HepG2 (cell line): ENCODE results near the gene FAM174C. TPM values are rescaled to one million over a fixed set of nuclear protein-coding genes. Genes with fewer than 3 reads are reported as not detected.

Source experiments
- CENPT ChIP-seq: sonication (generic); formaldehyde crosslinking; IDR thresholded peaks from 2 replicates; pipeline ENCODE4 v1.8.0; 2022; ENCODE audit warnings: low read depth, mild to moderate bottlenecking, moderate library complexity, missing genetic modification reagents
- FOXM1 ChIP-seq: sonication (generic); formaldehyde crosslinking; IDR thresholded peaks from 2 replicates; pipeline ENCODE4 v1.5.0; 2020; ENCODE audit warnings: missing genetic modification reagents
- HOXA3 ChIP-seq: sonication (generic); formaldehyde crosslinking; IDR thresholded peaks from 2 replicates; pipeline ENCODE4 v1.5.0; 2020; ENCODE audit warnings: missing genetic modification reagents
- KDM2A ChIP-seq: sonication (generic); formaldehyde crosslinking; IDR thresholded peaks from 2 replicates; pipeline ENCODE4 v1.4.0; 2020; ENCODE audit warnings: low read depth, missing genetic modification reagents, borderline replicate concordance
- KLF12 ChIP-seq: sonication (generic); formaldehyde crosslinking; IDR thresholded peaks from 2 replicates; pipeline ENCODE4 v1.4.0; 2020; ENCODE audit warnings: missing genetic modification reagents, borderline replicate concordance
- KLF16 ChIP-seq, 2 experiments: sonication (generic) in 1 of 2; formaldehyde crosslinking in 1 of 2; IDR thresholded peaks; 2 replicates each; pipeline versions ENCODE4 v1.6.1 to v1.8.0; 2016 to 2023; ENCODE audit warnings: missing genetic modification reagents in 2 of 2, missing compliant biosample characterization in 1 of 2
- KMT2B ChIP-seq: IDR thresholded peaks from 2 replicates; pipeline ENCODE4 v1.6.1; 2016; ENCODE audit warnings: missing genetic modification reagents, missing compliant biosample characterization
- MAX ChIP-seq: IDR thresholded peaks from 2 replicates; pipeline ENCODE4 v1.6.1; 2012; ENCODE audit warnings: inconsistent platforms
- MTA1 ChIP-seq: sonication (generic); formaldehyde crosslinking; IDR thresholded peaks from 2 replicates; pipeline ENCODE4 v1.4.0; 2020; ENCODE audit warnings: missing genetic modification reagents, mild to moderate bottlenecking, borderline replicate concordance
- NBN ChIP-seq: fragments of 450-650 bp; conservative IDR thresholded peaks from 2 replicates; pipeline ENCODE4 v1.6.1; 2017
- NFE2L2 ChIP-seq: fragments of 150-350 bp; IDR thresholded peaks from 2 replicates; pipeline ENCODE4 v1.6.1; 2014; ENCODE audit warnings: low read length
- SP5 ChIP-seq: IDR thresholded peaks from 2 replicates; pipeline ENCODE4 v1.6.1; 2016; ENCODE audit warnings: low read depth, borderline replicate concordance
- TFAP4 ChIP-seq: sonication (generic); IDR thresholded peaks from 2 replicates; pipeline ENCODE4 v1.6.1; 2016; ENCODE audit warnings: low read depth, borderline replicate concordance
- YY1 ChIP-seq: IDR thresholded peaks from 2 replicates; pipeline ENCODE4 v1.6.1; 2011; ENCODE audit warnings: low read length, low read depth, moderate library complexity, mild to moderate bottlenecking; ENCODE audit not compliant: insufficient read depth, insufficient replicate concordance
- ZNF335 ChIP-seq: sonication (generic); formaldehyde crosslinking; IDR thresholded peaks from 2 replicates; pipeline ENCODE4 v1.4.0; 2020; ENCODE audit warnings: missing genetic modification reagents
- ZNF790 ChIP-seq: sonication (generic); formaldehyde crosslinking; IDR thresholded peaks from 2 replicates; pipeline ENCODE4 v1.8.0; 2022; ENCODE audit warnings: missing genetic modification reagents, mild to moderate bottlenecking, borderline replicate concordance
- ZNF83 ChIP-seq: sonication (generic); formaldehyde crosslinking; IDR thresholded peaks from 2 replicates; pipeline ENCODE4 v1.4.0; 2020; ENCODE audit warnings: missing genetic modification reagents, mild to moderate bottlenecking, borderline replicate concordance
- ZNF883 ChIP-seq: sonication (generic); formaldehyde crosslinking; IDR thresholded peaks from 2 replicates; pipeline ENCODE4 v1.5.1; 2020; ENCODE audit warnings: mild to moderate bottlenecking, missing genetic modification reagents; ENCODE audit errors: not compliant biosample characterization
- ZZZ3 ChIP-seq: sonication (generic); formaldehyde crosslinking; IDR thresholded peaks from 2 replicates; pipeline ENCODE4 v1.4.0; 2020; ENCODE audit warnings: missing genetic modification reagents, mild to moderate bottlenecking, borderline replicate concordance
- polyA plus RNA-seq, 8 experiments: library from polyadenylated mRNA; depleted of rRNA in 3 of 8; stranded (reverse) in 7 of 8; unstranded in 1 of 8; fragments of >200 nt; fragmentation: Illumina TruSeq in 4 of 8; extraction: Trizol in 4 of 8; gene quantifications; 2 replicates each; pipeline versions ENCODE4 v1.2.1 to v1.2.3, GENCODE V29; 2011 to 2016; ENCODE audit warnings: low read depth in 4 of 8, missing spikeins in 1 of 8, mixed read lengths in 1 of 8; ENCODE audit not compliant: insufficient read depth in 1 of 8
- total RNA-seq, 5 experiments: library from RNA; depleted of rRNA; stranded (reverse); fragments of >200 nt; fragmentation: Illumina TruSeq; extraction: Trizol; gene quantifications; 2 replicates each; pipeline ENCODE4 v1.2.3, GENCODE V29; 2016; ENCODE audit warnings: low read depth in 1 of 5
- TF ChIP-seq, protein P1 (sequence below): sonication (generic); formaldehyde crosslinking; IDR thresholded peaks from 2 replicates; pipeline ENCODE4 v1.9.0; 2021; ENCODE audit warnings: missing genetic modification reagents, borderline replicate concordance
- TF ChIP-seq, protein P2 (sequence below): sonication (generic); formaldehyde crosslinking; IDR thresholded peaks from 2 replicates; pipeline ENCODE4 v1.5.1; 2020; ENCODE audit warnings: mild to moderate bottlenecking, missing genetic modification reagents, moderate library complexity
- TF ChIP-seq, protein P3 (sequence below): sonication (generic); formaldehyde crosslinking; IDR thresholded peaks from 2 replicates; pipeline ENCODE4 v1.5.1; 2020; ENCODE audit warnings: mild to moderate bottlenecking, moderate library complexity, missing genetic modification reagents
- TF ChIP-seq, protein P4 (sequence below): sonication (generic); formaldehyde crosslinking; conservative IDR thresholded peaks from 2 replicates; pipeline ENCODE4 v1.8.0; 2022; ENCODE audit warnings: mild to moderate bottlenecking, moderate library complexity, missing genetic modification reagents

FAM174C gene
- total and polyA plus RNA-seq, 2 of the 13 experiments (the other 11 are each of a cell fraction or from before 2014, with no cell fraction given) = 19.5 to 31.3 TPM

- TF ChIP-seq, protein P1, sequence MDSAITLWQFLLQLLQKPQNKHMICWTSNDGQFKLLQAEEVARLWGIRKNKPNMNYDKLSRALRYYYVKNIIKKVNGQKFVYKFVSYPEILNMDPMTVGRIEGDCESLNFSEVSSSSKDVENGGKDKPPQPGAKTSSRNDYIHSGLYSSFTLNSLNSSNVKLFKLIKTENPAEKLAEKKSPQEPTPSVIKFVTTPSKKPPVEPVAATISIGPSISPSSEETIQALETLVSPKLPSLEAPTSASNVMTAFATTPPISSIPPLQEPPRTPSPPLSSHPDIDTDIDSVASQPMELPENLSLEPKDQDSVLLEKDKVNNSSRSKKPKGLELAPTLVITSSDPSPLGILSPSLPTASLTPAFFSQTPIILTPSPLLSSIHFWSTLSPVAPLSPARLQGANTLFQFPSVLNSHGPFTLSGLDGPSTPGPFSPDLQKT = no peak
- TF ChIP-seq TFAP4 (peak; percentile 73; the same call in 1 of the 2 replicates), MAX (peak; percentile 70), NFE2L2 (no peak), ZZZ3 (CRISPR knock-in tag) (peak; percentile 93; the same call in 1 of the 2 replicates), FOXM1 (no peak), HOXA3 (CRISPR knock-in tag) (peak; percentile 81), KDM2A (CRISPR knock-in tag) (peak; percentile 99), CENPT (CRISPR knock-in tag) (peak; percentile 92), ZNF790 (CRISPR knock-in tag) (peak; percentile 74; the same call in 1 of the 2 replicates), MTA1 (CRISPR knock-in tag) (peak; percentile 82; the same call in 1 of the 2 replicates), ZNF335 (CRISPR knock-in tag) (peak; percentile 88), KLF16 (CRISPR knock-in tag; IDR thresholded peaks at IDR 0.05) (peak in 1 of 2 experiments; percentile 26; a peak in 1 of 4 replicates), NBN (no peak), KMT2B (CRISPR knock-in tag) (peak; percentile 56; the same call in 1 of the 2 replicates), KLF12 (CRISPR knock-in tag) (peak; percentile 92), ZNF83 (CRISPR knock-in tag) (no peak; the same call in 1 of the 2 replicates), ZNF883 (CRISPR knock-in tag) (peak; percentile 86), YY1 (peak; percentile 29), SP5 (CRISPR knock-in tag) (peak; percentile 90)
- TF ChIP-seq, protein P2, sequence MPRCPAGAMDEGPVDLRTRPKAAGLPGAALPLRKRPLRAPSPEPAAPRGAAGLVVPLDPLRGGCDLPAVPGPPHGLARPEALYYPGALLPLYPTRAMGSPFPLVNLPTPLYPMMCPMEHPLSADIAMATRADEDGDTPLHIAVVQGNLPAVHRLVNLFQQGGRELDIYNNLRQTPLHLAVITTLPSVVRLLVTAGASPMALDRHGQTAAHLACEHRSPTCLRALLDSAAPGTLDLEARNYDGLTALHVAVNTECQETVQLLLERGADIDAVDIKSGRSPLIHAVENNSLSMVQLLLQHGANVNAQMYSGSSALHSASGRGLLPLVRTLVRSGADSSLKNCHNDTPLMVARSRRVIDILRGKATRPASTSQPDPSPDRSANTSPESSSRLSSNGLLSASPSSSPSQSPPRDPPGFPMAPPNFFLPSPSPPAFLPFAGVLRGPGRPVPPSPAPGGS (CRISPR knock-in tag) = peak; percentile 82
- TF ChIP-seq, protein P3, sequence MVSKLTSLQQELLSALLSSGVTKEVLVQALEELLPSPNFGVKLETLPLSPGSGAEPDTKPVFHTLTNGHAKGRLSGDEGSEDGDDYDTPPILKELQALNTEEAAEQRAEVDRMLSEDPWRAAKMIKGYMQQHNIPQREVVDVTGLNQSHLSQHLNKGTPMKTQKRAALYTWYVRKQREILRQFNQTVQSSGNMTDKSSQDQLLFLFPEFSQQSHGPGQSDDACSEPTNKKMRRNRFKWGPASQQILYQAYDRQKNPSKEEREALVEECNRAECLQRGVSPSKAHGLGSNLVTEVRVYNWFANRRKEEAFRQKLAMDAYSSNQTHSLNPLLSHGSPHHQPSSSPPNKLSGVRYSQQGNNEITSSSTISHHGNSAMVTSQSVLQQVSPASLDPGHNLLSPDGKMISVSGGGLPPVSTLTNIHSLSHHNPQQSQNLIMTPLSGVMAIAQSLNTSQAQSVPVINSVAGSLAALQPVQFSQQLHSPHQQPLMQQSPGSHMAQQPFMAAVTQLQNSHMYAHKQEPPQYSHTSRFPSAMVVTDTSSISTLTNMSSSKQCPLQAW (CRISPR knock-in tag) = peak; percentile 78
- TF ChIP-seq, protein P4, sequence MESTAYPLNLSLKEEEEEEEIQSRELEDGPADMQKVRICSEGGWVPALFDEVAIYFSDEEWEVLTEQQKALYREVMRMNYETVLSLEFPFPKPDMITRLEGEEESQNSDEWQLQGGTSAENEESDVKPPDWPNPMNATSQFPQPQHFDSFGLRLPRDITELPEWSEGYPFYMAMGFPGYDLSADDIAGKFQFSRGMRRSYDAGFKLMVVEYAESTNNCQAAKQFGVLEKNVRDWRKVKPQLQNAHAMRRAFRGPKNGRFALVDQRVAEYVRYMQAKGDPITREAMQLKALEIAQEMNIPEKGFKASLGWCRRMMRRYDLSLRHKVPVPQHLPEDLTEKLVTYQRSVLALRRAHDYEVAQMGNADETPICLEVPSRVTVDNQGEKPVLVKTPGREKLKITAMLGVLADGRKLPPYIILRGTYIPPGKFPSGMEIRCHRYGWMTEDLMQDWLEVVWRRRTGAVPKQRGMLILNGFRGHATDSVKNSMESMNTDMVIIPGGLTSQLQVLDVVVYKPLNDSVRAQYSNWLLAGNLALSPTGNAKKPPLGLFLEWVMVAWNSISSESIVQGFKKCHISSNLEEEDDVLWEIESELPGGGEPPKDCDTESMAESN (CRISPR knock-in tag) = 0 out of 2 replicates have a peak, but pooled peaks have one; percentile 40
Measured at GRCh38 chr19:1259206-1259875, 16.0 kb upstream of the FAM174C start (continued).
